ENCODE data around the gene ZNF865.

ZNF865 gene

DNA sequence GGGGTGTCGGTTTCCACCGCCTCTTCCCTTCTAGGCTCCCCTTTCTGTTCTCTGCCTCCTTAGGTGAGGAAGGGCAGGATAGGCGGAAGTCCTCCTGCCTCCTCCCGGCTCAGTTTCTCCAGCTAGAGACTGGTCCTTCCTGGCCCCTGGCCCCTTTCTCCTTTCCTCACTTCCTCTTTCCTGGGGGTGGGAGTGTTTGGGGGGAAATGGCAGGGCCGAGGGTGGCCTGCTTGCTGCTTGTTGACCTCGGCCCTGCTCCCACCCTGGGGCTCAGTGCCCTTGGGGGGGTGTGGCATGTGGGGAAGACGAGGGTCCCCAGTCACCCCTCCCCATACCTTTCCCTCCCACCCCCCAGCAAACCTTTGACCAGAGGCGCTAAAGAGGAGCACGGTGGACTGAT lies 54.4 kb downstream of the ZNF865 start:
- Histone ChIP-seq H3K9ac (ENCODE audit: low read length) (no peak overlapping the region), H3K36me3 (ENCODE audit: low read length) (peaks cover 19% of the 10 kb centered on the region), H3F3A (ENCODE audit: insufficient read depth) (peaks cover 3% of the 10 kb centered on the region; the same call in 1 of the 2 replicates), H3K4me3 (ENCODE audit: insufficient read depth, low read length, poor library complexity, severe bottlenecking) (no peak overlapping the region), H3K9me2 (replicated peaks; ENCODE audit: insufficient read depth, low read length) (no peaks in the 10 kb centered on the region), H3K27ac (ENCODE audit: low read depth, low read length) (no peak overlapping the region; the same call in 1 of the 2 replicates), H3K79me2 (ENCODE audit: insufficient read depth, low read length) (peaks cover 95% of the 10 kb centered on the region), H3K4me2 (ENCODE audit: low read depth, low read length, poor library complexity, severe bottlenecking) (no peak overlapping the region), H3K27me3 (ENCODE audit: low read length) (no peaks in the 10 kb centered on the region), H3K9me3 (ENCODE audit: insufficient read depth, low read length) (no peaks in the 10 kb centered on the region), H2AFZ (ENCODE audit: low read depth, low read length, severe bottlenecking) (no peak overlapping the region), H4K20me1 (ENCODE audit: low read depth, low read length) (peaks cover 25% of the 10 kb centered on the region; the same call in 1 of the 2 replicates)
- TF ChIP-seq, protein P1, sequence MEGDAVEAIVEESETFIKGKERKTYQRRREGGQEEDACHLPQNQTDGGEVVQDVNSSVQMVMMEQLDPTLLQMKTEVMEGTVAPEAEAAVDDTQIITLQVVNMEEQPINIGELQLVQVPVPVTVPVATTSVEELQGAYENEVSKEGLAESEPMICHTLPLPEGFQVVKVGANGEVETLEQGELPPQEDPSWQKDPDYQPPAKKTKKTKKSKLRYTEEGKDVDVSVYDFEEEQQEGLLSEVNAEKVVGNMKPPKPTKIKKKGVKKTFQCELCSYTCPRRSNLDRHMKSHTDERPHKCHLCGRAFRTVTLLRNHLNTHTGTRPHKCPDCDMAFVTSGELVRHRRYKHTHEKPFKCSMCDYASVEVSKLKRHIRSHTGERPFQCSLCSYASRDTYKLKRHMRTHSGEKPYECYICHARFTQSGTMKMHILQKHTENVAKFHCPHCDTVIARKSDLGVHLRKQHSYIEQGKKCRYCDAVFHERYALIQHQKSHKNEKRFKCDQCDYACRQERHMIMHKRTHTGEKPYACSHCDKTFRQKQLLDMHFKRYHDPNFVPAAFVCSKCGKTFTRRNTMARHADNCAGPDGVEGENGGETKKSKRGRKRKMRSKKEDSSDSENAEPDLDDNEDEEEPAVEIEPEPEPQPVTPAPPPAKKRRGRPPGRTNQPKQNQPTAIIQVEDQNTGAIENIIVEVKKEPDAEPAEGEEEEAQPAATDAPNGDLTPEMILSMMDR (IDR thresholded peaks at IDR 0.05; ENCODE audit: insufficient read depth, low read length, poor library complexity, severe bottlenecking) = no peak
- no peak for TF ChIP-seq EZH2phosphoT487 (conservative IDR thresholded peaks at IDR 0.05; ENCODE audit: low read length)

DNA sequence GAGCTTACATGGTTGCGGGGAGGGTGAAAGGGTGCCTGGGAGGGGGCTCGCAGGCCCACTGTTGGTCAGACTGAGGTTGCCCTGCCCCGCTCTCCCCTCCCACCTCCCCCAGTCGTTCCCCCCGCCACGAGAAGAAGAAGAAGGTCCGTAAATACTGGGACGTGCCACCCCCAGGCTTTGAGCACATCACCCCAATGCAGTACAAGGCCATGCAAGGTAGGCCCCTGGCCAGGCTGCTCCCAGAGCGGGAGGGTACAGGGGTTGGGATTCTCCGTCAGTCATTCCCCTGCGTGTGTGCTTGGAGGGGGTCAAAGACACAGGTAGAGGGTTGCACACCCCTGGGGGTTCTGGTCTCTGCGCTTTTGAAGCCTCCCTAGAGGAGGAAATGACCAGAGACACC lies 55.0 kb downstream of the ZNF865 start:
- H3K9ac ChIP-seq (ENCODE audit: low read length) = no peak overlapping the region
- H3K36me3 ChIP-seq (ENCODE audit: low read length) = peaks cover 19% of the 10 kb centered on the region
- H4K20me1 ChIP-seq (ENCODE audit: low read depth, low read length) = peaks cover 25% of the 10 kb centered on the region; the same call in 1 of the 2 replicates

DNA sequence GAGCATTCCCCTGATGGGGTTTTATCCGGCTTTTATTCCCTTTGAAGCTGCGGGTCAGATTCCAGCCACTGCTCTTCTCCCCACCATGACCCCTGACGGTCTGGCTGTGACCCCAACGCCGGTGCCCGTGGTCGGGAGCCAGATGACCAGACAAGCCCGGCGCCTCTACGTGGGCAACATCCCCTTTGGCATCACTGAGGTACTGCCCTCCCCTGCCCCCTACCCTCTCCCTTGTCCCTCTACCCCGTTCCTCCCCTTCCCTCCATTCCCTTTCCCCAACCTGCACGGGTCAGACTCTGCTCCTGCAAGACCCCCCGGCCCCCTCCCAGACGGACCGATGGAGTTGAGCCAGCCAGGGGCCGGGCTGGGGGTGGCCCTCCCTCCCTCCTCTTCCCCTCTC lies 55.5 kb downstream of the ZNF865 start:
- no peak overlapping the region for H3K4me3 ChIP-seq (ENCODE audit: insufficient read depth, low read length, poor library complexity, severe bottlenecking)
- H3K4me2 ChIP-seq (ENCODE audit: low read depth, low read length, poor library complexity, severe bottlenecking) = no peak overlapping the region
- peaks cover 3% of the 10 kb centered on the region; the same call in 1 of the 2 replicates for H3F3A ChIP-seq (ENCODE audit: insufficient read depth)
- H3K79me2 ChIP-seq (ENCODE audit: insufficient read depth, low read length) = peaks cover 97% of the 10 kb centered on the region
- no peak overlapping the region for H3K27ac ChIP-seq (ENCODE audit: low read depth, low read length)
- no peak for TF ChIP-seq EZH2phosphoT487 (conservative IDR thresholded peaks at IDR 0.05; ENCODE audit: low read length)
- TF ChIP-seq, protein P1 (IDR thresholded peaks at IDR 0.05; ENCODE audit: insufficient read depth, low read length, poor library complexity, severe bottlenecking) = no peak
- H3K9me3 ChIP-seq (ENCODE audit: insufficient read depth, low read length) = no peaks in the 10 kb centered on the region
- no peak overlapping the region for H3K9ac ChIP-seq (ENCODE audit: low read length)
- H4K20me1 ChIP-seq (ENCODE audit: low read depth, low read length) = peaks cover 25% of the 10 kb centered on the region; the same call in 1 of the 2 replicates
- peaks cover 18% of the 10 kb centered on the region for H3K36me3 ChIP-seq (ENCODE audit: low read length)
- no peak overlapping the region for H2AFZ ChIP-seq (ENCODE audit: low read depth, low read length, severe bottlenecking)
- no peaks in the 10 kb centered on the region for H3K27me3 ChIP-seq (ENCODE audit: low read length)
- H3K9me2 ChIP-seq (replicated peaks; ENCODE audit: insufficient read depth, low read length) = no peaks in the 10 kb centered on the region

More for the DNA sequence above, 55.0 kb downstream of the ZNF865 start:
- TF ChIP-seq, protein P1 (IDR thresholded peaks at IDR 0.05; ENCODE audit: insufficient read depth, low read length, poor library complexity, severe bottlenecking) = no peak
- no peak for TF ChIP-seq EZH2phosphoT487 (conservative IDR thresholded peaks at IDR 0.05; ENCODE audit: low read length)
- Histone ChIP-seq H3K27ac (ENCODE audit: low read depth, low read length) (no peak overlapping the region), H2AFZ (ENCODE audit: low read depth, low read length, severe bottlenecking) (no peak overlapping the region), H3K9me2 (replicated peaks; ENCODE audit: insufficient read depth, low read length) (no peaks in the 10 kb centered on the region), H3K4me2 (ENCODE audit: low read depth, low read length, poor library complexity, severe bottlenecking) (no peak overlapping the region), H3K9me3 (ENCODE audit: insufficient read depth, low read length) (no peaks in the 10 kb centered on the region), H3K4me3 (ENCODE audit: insufficient read depth, low read length, poor library complexity, severe bottlenecking) (no peak overlapping the region), H3K27me3 (ENCODE audit: low read length) (no peaks in the 10 kb centered on the region), H3K79me2 (ENCODE audit: insufficient read depth, low read length) (peaks cover 97% of the 10 kb centered on the region), H3F3A (ENCODE audit: insufficient read depth) (peaks cover 3% of the 10 kb centered on the region; the same call in 1 of the 2 replicates)

Measured in SU-DHL-6 (cell line).